Naive thymus-derived CD4-positive, alpha-beta T cell (primary cell): ENCODE data around the gene LAYN. TPM values are rescaled to one million over a fixed set of nuclear protein-coding genes. Genes with fewer than 3 reads are reported as not detected.
A peak's percentile ranks its signal among the peaks of the same experiment; 100 is the strongest.

ENCODE experiments used
- ATAC-seq: fragments of 150-1000 bp; cut with Tn5 transposase; 2 replicates; pipeline ENCODE4 v1.10.0; 2021; ENCODE audit warnings: mild to moderate bottlenecking, moderate library complexity
- CTCF ChIA-PET: fragments of 350-600 bp; sonication (Branson Sonifier 250); formaldehyde crosslinking; loops from one replicate; lab custom pipeline; 2021; ENCODE audit warnings: antibody characterized with exemption; lab: Charles Lee
- POLR2A ChIA-PET: fragments of 350-600 bp; sonication (Branson Sonifier 250); formaldehyde crosslinking; loops from one replicate; lab custom pipeline; 2021; ENCODE audit warnings: antibody characterized with exemption, inconsistent platforms; lab: Charles Lee
- DNase-seq, 9 donors: peaks; one replicate each; pipeline versions ENCODE4 v3.0.0 to v3.0.0-alpha.2; 2020 to 2022; ENCODE audit warnings: mixed read lengths in 1 of 9
- H3K27ac ChIP-seq: one replicate; pipeline ENCODE4 v1.7.0; 2013; ENCODE audit warnings: mild to moderate bottlenecking, low read depth, low read length, moderate library complexity
- H3K27me3 ChIP-seq, 2 donors: one replicate each; pipeline ENCODE4 v1.7.0; 2013; ENCODE audit warnings: low read length in 2 of 2, mild to moderate bottlenecking in 2 of 2, moderate library complexity in 2 of 2; ENCODE audit not compliant: control insufficient read depth in 2 of 2, insufficient read depth in 2 of 2
- H3K36me3 ChIP-seq, 3 experiments: 1 replicate in 2 of 3; 2 replicates in 1 of 3; pipeline ENCODE4 v1.7.0; 2013; ENCODE audit warnings: low read length in 3 of 3, mild to moderate bottlenecking in 3 of 3, moderate library complexity in 1 of 3; ENCODE audit not compliant: insufficient read depth in 3 of 3, control insufficient read depth in 2 of 3
- H3K4me1 ChIP-seq, 2 donors: one replicate each; pipeline ENCODE4 v1.7.0; 2013; ENCODE audit warnings: low read length in 2 of 2, mild to moderate bottlenecking in 2 of 2, moderate library complexity in 1 of 2; ENCODE audit not compliant: control insufficient read depth in 2 of 2, insufficient read depth in 2 of 2
- H3K4me3 ChIP-seq: 2 replicates; pipeline ENCODE4 v1.7.0; 2013; ENCODE audit warnings: mild to moderate bottlenecking, low read length
- H3K9me3 ChIP-seq, 3 experiments: 1 replicate in 2 of 3; 2 replicates in 1 of 3; pipeline ENCODE4 v1.7.0; 2013; ENCODE audit warnings: low read length in 3 of 3; ENCODE audit not compliant: control insufficient read depth in 2 of 3
- H3K27ac Mint-ChIP-seq, 9 donors: one replicate each; pipeline ENCODE4 v1.8.0; 2020 to 2022; ENCODE audit warnings: mixed read lengths in 9 of 9, mild to moderate bottlenecking in 8 of 9, moderate library complexity in 5 of 9, inconsistent platforms in 2 of 9
- H3K27me3 Mint-ChIP-seq, 5 donors: one replicate each; pipeline ENCODE4 v1.8.0; 2021 to 2022; ENCODE audit warnings: mixed read lengths in 5 of 5, mild to moderate bottlenecking in 1 of 5
- H3K36me3 Mint-ChIP-seq, 5 donors: one replicate each; pipeline ENCODE4 v1.8.0; 2020 to 2022; ENCODE audit warnings: mixed read lengths in 5 of 5, mild to moderate bottlenecking in 3 of 5, inconsistent platforms in 1 of 5
- H3K4me1 Mint-ChIP-seq, 7 donors: one replicate each; pipeline ENCODE4 v1.8.0; 2020 to 2022; ENCODE audit warnings: mixed read lengths in 7 of 7, mild to moderate bottlenecking in 3 of 7, inconsistent platforms in 1 of 7
- H3K4me3 Mint-ChIP-seq, 10 donors: one replicate each; pipeline ENCODE4 v1.8.0; 2020 to 2022; ENCODE audit warnings: mild to moderate bottlenecking in 10 of 10, mixed read lengths in 10 of 10, moderate library complexity in 6 of 10, inconsistent platforms in 2 of 10
- H3K9me3 Mint-ChIP-seq, 11 donors: one replicate each; pipeline ENCODE4 v1.8.0; 2020 to 2022; ENCODE audit warnings: mixed read lengths in 11 of 11, mild to moderate bottlenecking in 4 of 11, inconsistent platforms in 1 of 11, moderate library complexity in 1 of 11
- intact Hi-C, 2 donors: fragments of 100-400 bp; cut with micrococcal nuclease; formaldehyde crosslinking; loops; one replicate each; pipeline ENCODE4 v1.15.1; 2023
- polyA plus RNA-seq, 2 donors: library from polyadenylated mRNA; unstranded; fragments of 300-500 nt; fragmentation: Illumina TruSeq; gene quantifications; one replicate each; pipeline ENCODE4 v1.2.3, GENCODE V29; 2021
- total RNA-seq, 6 experiments: library from RNA in 5 of 6; stranded (reverse) in 5 of 6; gene quantifications; 1 replicate in 5 of 6; 2 replicates in 1 of 6; pipeline ENCODE4 v1.2.3 and lab custom pipeline; 2021 to 2026

LAYN gene
- total and polyA plus RNA-seq, 7 experiments from 2014 or later, result 0.12 to 8.7 (median 0.62) TPM

DNA sequence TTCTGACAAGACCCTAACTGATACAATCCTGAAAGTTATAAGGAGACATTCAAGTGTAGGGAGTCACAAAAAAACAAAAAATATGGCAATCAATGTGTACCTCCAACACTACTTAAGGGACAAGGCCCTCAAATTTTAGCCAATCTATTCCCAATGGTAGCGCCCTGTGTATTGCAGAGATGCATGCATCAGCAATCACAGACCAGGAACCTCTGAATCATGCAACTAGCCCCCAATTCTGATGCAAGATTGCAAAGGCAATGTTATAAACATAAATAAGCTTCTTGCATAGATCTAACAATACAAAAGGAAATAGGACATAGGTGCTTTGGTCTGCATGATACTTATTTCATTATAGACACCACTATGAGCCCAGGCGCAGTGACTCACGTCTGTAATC is 32.1 kb downstream of the LAYN start:
- Histone ChIP-seq H3K4me3 (no peak overlapping the region), H3K27ac (no peak overlapping the region), H3K27me3 (no peaks in the 10 kb centered on the region), H3K9me3 (no peaks in the 10 kb centered on the region), H3K36me3 (no peaks in the 10 kb centered on the region), H3K4me1 (no peaks in the 10 kb centered on the region)
- peaks cover 0 to 14% (median 0%) of the 10 kb centered on the region in 5 donors for H3K27me3 Mint-ChIP-seq
- H3K27ac Mint-ChIP-seq, result no peak overlapping the region
- intact Hi-C loops, result no loop called here
- H3K4me3 Mint-ChIP-seq, result no peak overlapping the region
- H3K9me3 Mint-ChIP-seq, result no peaks in the 10 kb centered on the region
- DNase-seq, result no peak
- CTCF ChIA-PET, result interaction anchor here (0.8 to 1.6 kb wide), 2 partner anchors 10 to 206 kb away, joined by 3 read pairs; no protein-coding TSS in a partner anchor
- peaks cover 0 to 2% (median 0%) of the 10 kb centered on the region in 7 donors for H3K4me1 Mint-ChIP-seq
- no peak for ATAC-seq
- POLR2A ChIA-PET, result no interaction called here
- H3K36me3 Mint-ChIP-seq, result no peaks in the 10 kb centered on the region

DNA sequence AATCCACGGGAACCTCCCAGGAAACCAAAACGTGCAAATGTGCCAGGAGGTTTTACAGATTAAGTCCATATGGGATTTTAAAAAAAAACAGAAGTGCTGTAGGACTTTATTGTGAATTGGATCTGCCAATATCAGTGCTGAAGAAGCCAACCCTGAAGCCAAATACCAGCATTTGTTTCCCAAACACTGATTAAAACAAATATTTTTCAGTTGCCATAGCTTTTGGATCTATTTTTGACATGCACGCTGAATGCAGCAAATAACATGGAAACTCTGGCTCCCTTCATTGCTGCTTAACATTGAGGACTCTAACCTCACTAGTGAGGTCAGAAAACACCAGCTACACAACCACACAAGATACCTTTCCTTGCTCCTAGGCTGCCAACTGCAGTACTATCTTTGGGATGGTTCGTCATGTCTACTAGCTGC is 33.3 kb downstream of the LAYN start:
- Histone ChIP-seq H3K4me1 (no peaks in the 10 kb centered on the region), H3K27ac (no peak overlapping the region), H3K36me3 (no peaks in the 10 kb centered on the region), H3K4me3 (no peak overlapping the region), H3K27me3 (no peaks in the 10 kb centered on the region), H3K9me3 (no peaks in the 10 kb centered on the region)
- Mint-ChIP-seq H3K9me3 (no peaks in the 10 kb centered on the region), H3K27ac (no peak overlapping the region), H3K4me3 (peak overlapping the region in 1 of 10 donors; percentile 59), H3K36me3 (no peaks in the 10 kb centered on the region), H3K27me3 (peaks cover 0 to 14% (median 0%) of the 10 kb centered on the region in 5 donors), H3K4me1 (peaks cover 0 to 2% (median 0%) of the 10 kb centered on the region in 7 donors)
- intact Hi-C loops, result no loop called here
- ChIA-PET POLR2A (interaction anchor here (1.0 kb wide), 1 partner anchor 13 kb away, joined by 4 read pairs; no protein-coding TSS in a partner anchor), CTCF (no interaction called here)
- no peak for ATAC-seq
- DNase-seq, result no peak

DNA sequence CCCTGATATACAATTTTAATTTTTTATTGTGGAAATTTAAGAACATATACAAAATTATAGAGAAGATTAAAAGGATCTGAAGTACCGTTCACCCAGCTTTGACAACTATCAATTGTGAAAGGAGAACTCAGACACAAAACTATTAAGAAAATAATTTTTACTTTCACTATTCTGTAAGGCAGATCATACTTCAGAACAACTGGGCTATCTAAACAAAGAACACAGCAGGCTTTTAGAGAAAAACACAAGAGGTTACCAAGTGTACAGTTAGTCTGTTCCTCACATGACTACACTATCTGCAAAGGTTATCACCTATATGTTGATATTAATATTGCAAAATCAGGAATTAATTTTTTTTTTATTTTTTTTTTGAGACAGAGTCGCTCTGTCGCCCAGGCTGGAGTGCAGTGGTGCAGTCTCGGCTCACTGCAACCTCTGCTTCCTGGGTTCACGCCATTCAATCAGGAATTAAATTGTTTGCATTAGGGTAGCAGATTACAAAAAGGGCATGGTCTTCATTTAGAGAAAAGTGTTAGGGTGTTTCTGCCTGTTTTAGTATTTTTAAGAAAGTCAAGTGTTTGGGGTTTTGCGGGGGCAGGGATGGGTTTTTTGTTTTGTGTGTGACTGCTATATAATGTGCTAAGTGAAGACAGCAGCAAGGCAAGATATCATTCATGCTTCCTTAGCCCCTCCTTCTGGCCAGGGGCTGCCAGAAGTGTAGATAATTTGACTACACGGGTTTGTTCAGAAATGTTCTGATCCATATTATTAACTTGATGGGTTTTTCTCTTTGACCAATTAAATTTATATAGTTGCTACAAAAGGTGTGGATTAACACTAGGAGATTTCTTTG is 34.1 kb downstream of the LAYN start:
- Mint-ChIP-seq H3K4me3 (peak overlapping the region in 9 of 10 donors; percentile 49 to 79 (median 67)), H3K27me3 (peaks cover 0 to 14% (median 0%) of the 10 kb centered on the region in 5 donors), H3K36me3 (no peaks in the 10 kb centered on the region), H3K27ac (peak overlapping the region in 2 of 9 donors; percentile 9 to 24), H3K9me3 (no peaks in the 10 kb centered on the region), H3K4me1 (peaks cover 0 to 2% (median 0%) of the 10 kb centered on the region in 7 donors)
- H3K36me3 ChIP-seq, result no peaks in the 10 kb centered on the region
- intact Hi-C loops, result no loop called here
- ChIA-PET POLR2A (interaction anchor here (1.0 kb wide), 1 partner anchor 12 kb away, joined by 4 read pairs; no protein-coding TSS in a partner anchor), CTCF (no interaction called here)
- no peak overlapping the region for H3K4me3 ChIP-seq
- ATAC-seq, result no peak
- H3K4me1 ChIP-seq, result no peaks in the 10 kb centered on the region
- H3K9me3 ChIP-seq, result no peaks in the 10 kb centered on the region
- DNase-seq, result no peak
- H3K27ac ChIP-seq, result no peak overlapping the region
- no peaks in the 10 kb centered on the region for H3K27me3 ChIP-seq

DNA sequence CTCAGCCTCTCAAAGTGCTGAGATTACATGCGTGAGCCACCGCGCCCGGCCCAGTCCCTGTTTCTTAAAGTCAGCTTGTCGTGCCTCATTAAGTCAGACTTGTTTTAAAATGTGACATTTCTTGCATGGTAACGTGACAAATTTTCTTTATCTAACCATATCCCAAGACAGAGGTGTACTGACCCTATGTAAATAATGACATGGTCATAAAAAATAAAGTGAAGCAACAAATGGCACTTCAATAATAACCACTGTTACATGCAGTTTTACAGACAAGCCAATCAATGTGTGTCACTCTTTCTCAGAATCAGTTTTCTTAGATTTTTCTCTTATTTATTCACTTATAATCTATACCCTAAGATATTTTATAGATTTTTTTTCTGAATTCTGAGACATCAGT is 35.2 kb downstream of the LAYN start:
- H3K4me3 Mint-ChIP-seq, result no peak overlapping the region
- ATAC-seq (no peak), DNase-seq (no peak)
- H3K27ac ChIP-seq, result no peak overlapping the region
- H3K4me3 ChIP-seq, result no peak overlapping the region
- H3K27ac Mint-ChIP-seq, result no peak overlapping the region
- no peaks in the 10 kb centered on the region for H3K9me3 ChIP-seq
- no peaks in the 10 kb centered on the region for H3K36me3 ChIP-seq
- intact Hi-C loops, result no loop called here
- CTCF ChIA-PET, result no interaction called here
- POLR2A ChIA-PET, result no interaction called here
- H3K27me3 Mint-ChIP-seq, result peaks cover 0 to 14% (median 0%) of the 10 kb centered on the region in 5 donors
- peaks cover 0 to 3% (median 0%) of the 10 kb centered on the region in 7 donors for H3K4me1 Mint-ChIP-seq
- H3K9me3 Mint-ChIP-seq, result no peaks in the 10 kb centered on the region
- no peaks in the 10 kb centered on the region for H3K36me3 Mint-ChIP-seq
- no peaks in the 10 kb centered on the region for H3K27me3 ChIP-seq
- H3K4me1 ChIP-seq, result no peaks in the 10 kb centered on the region

DNA sequence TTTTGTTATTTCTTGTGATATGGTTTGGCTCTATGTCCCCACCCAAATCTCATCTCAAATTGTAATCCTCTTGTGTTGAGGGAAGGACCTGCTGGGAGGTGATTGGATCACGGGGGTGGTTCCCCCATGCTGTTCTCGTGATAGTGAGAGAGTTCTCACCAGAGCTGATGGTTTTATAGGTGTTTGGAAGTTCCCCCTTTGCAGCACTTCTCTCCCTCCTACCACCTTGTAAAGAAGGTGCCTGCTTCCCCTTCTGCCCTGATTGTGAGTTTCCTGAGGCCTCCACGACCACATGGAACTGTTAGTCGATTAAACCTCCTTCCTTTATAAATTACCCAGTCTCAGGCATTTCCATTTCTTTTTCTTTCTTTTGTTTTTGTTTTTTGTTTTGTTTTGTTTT is 37.3 kb downstream of the LAYN start:
- no peaks in the 10 kb centered on the region for H3K9me3 Mint-ChIP-seq
- H3K27ac Mint-ChIP-seq, result no peak overlapping the region
- Histone ChIP-seq H3K27me3 (no peaks in the 10 kb centered on the region), H3K27ac (no peak overlapping the region), H3K9me3 (no peaks in the 10 kb centered on the region), H3K4me1 (no peaks in the 10 kb centered on the region), H3K36me3 (no peaks in the 10 kb centered on the region), H3K4me3 (no peak overlapping the region)
- H3K36me3 Mint-ChIP-seq, result no peaks in the 10 kb centered on the region
- ChIA-PET CTCF (no interaction called here), POLR2A (no interaction called here)
- peaks cover 0 to 6% (median 0%) of the 10 kb centered on the region in 7 donors for H3K4me1 Mint-ChIP-seq
- DNase-seq, result no peak
- no peak for ATAC-seq
- H3K4me3 Mint-ChIP-seq, result no peak overlapping the region
- intact Hi-C loops, result no loop called here
- peaks cover 0 to 12% (median 0%) of the 10 kb centered on the region in 5 donors for H3K27me3 Mint-ChIP-seq

DNA sequence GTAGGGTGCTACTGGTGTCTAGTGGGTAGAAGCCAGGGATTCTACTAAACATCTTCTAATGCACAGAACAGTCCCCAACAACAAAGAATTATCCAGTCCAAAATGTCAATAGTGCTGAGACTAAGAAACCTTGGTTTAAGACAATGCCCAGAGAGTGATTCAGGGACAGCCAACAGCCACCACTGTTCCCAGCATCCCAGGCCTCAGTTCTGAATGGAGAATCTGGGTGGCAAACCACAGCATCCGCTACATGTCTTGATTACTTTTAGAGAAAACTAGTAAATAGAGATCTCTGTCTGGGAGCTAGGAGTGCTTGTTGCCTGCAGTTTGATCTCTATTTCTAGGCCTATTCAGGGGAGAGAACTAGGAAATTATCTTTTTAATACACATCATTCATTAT is 40.8 kb downstream of the LAYN start:
- Histone ChIP-seq H3K36me3 (no peaks in the 10 kb centered on the region), H3K4me1 (no peaks in the 10 kb centered on the region), H3K4me3 (no peak overlapping the region), H3K27me3 (no peaks in the 10 kb centered on the region), H3K27ac (no peak overlapping the region), H3K9me3 (no peaks in the 10 kb centered on the region)
- no peaks in the 10 kb centered on the region for H3K36me3 Mint-ChIP-seq
- H3K27me3 Mint-ChIP-seq, result peaks cover 0 to 6% (median 0%) of the 10 kb centered on the region in 5 donors
- ChIA-PET CTCF (interaction anchor here (0.6 to 3.0 kb wide), 3 partner anchors 9 to 261 kb away, joined by 3 to 14 read pairs (median 6); no protein-coding TSS in a partner anchor), POLR2A (no interaction called here)
- peaks cover 0 to 2% (median 0%) of the 10 kb centered on the region in 11 donors for H3K9me3 Mint-ChIP-seq
- peaks cover 0 to 4% (median 0%) of the 10 kb centered on the region in 7 donors for H3K4me1 Mint-ChIP-seq
- intact Hi-C loops, result no loop called here
- no peak overlapping the region for H3K4me3 Mint-ChIP-seq
- no peak for DNase-seq
- H3K27ac Mint-ChIP-seq, result peak overlapping the region in 1 of 9 donors; percentile 10
- no peak for ATAC-seq
